Measurements from ENCODE around the gene CA11. TPM values are rescaled to one million over a fixed set of nuclear protein-coding genes. Genes with fewer than 3 reads are reported as not detected.

CA11 gene
- total RNA-seq, 1 donor from 2014 or later, result 9.5 TPM

DNA sequence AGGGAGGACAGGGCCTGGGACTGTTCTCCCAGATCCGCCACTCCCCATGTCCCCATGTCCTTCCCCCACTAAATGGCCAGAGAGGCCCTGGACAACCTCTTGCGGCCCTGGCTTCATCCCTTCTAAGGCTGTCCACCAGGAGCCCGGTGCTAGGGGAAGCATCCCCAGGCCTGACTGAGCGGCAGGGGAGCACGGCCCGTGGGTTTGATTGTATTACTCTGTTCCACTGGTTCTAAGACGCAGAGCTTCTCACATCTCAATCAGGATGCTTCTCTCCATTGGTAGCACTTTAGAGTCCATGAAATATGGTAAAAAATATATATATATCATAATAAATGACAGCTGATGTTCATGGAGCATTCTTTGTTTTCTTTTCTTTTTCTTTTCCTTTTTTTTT, 38.6 kb downstream of the CA11 start:
- TF ChIP-seq, protein P1, sequence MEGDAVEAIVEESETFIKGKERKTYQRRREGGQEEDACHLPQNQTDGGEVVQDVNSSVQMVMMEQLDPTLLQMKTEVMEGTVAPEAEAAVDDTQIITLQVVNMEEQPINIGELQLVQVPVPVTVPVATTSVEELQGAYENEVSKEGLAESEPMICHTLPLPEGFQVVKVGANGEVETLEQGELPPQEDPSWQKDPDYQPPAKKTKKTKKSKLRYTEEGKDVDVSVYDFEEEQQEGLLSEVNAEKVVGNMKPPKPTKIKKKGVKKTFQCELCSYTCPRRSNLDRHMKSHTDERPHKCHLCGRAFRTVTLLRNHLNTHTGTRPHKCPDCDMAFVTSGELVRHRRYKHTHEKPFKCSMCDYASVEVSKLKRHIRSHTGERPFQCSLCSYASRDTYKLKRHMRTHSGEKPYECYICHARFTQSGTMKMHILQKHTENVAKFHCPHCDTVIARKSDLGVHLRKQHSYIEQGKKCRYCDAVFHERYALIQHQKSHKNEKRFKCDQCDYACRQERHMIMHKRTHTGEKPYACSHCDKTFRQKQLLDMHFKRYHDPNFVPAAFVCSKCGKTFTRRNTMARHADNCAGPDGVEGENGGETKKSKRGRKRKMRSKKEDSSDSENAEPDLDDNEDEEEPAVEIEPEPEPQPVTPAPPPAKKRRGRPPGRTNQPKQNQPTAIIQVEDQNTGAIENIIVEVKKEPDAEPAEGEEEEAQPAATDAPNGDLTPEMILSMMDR (IDR thresholded peaks at IDR 0.05), result no peak
- Histone ChIP-seq H3K27me3 (no peaks in the 10 kb centered on the region), H3K27ac (no peak overlapping the region), H3K4me3 (no peak overlapping the region), H3K4me1 (no peaks in the 10 kb centered on the region), H3K9me3 (no peaks in the 10 kb centered on the region), H3K36me3 (no peaks in the 10 kb centered on the region)
- ATAC-seq (no peak), DNase-seq (no peak)
- intact Hi-C loops (cut with DNase I), result no loop called here

DNA sequence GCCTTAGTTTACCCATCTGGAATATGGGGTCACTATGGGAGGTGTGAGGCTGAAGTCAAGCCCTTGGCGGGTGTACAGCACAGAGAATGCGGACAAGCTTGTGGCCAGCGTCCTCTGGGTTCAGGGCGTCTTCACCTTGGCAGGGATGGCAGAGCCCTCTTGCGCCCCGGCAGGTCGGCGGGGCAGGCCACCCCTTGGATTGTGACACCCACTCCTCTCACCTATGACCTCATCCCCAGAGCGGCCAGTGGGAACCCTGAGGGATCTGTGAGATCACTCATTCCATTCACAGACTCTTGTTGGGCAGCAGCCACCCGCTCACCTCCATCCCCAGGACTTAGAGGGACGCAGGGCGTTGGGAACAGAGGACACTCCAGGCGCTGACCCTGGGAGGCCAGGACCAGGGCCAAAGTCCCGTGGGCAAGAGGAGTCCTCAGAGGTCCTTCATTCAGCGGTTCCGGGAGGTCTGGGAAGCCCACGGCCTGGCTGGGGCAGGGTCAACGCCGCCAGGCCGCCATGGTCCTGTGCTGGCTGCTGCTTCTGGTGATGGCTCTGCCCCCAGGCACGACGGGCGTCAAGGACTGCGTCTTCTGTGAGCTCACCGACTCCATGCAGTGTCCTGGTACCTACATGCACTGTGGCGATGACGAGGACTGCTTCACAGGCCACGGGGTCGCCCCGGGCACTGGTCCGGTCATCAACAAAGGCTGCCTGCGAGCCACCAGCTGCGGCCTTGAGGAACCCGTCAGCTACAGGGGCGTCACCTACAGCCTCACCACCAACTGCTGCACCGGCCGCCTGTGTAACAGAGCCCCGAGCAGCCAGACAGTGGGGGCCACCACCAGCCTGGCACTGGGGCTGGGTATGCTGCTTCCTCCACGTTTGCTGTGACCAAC, 39.3 kb downstream of the CA11 start, which contains the start of gene SPACA4:
TSS of gene SPACA4 (plus strand) at position 280 of the 896 bp plus-strand sequence. CDS start at position 517, 237 bp downstream.
- Histone ChIP-seq H3K27me3 (no peaks in the 10 kb centered on the region), H3K9me3 (no peaks in the 10 kb centered on the region), H3K27ac (no peak within 1 kb of the TSS), H3K4me1 (no peaks in the 10 kb centered on the region), H3K36me3 (no peaks in the 10 kb centered on the region), H3K4me3 (no peak within 1 kb of the TSS)
- ATAC-seq (no peak), DNase-seq (no peak)
- intact Hi-C loops (cut with DNase I), result no loop called here
- TF ChIP-seq, protein P1 (IDR thresholded peaks at IDR 0.05), result no peak

DNA sequence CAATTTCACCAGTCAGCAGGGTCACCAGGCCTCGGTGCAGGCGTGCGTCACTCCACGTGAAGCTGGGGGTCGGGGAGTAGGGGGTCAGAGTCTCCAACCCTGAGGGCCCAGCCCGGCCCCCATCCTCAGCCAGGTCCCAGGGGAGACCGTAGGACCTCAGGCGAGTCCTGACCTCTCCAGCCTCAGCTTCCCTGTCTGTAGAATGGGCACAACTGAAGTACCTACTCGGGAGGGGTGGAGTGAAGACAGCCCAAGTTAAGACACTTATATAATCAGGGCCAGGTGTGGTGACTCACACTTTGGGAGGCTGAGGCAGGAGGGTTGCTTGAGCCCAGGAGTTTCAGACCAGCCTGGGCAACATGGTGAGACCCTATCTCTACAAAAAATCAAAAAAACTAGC, 42.1 kb downstream of the CA11 start:
- Histone ChIP-seq H3K27me3 (no peaks in the 10 kb centered on the region), H3K4me3 (no peak overlapping the region), H3K9me3 (no peaks in the 10 kb centered on the region), H3K36me3 (no peaks in the 10 kb centered on the region), H3K4me1 (no peaks in the 10 kb centered on the region), H3K27ac (no peak overlapping the region)
- DNase-seq, result no peak
- intact Hi-C loops (cut with DNase I), result no loop called here
- TF ChIP-seq, protein P1 (IDR thresholded peaks at IDR 0.05), result no peak
- ATAC-seq, result no peak

DNA sequence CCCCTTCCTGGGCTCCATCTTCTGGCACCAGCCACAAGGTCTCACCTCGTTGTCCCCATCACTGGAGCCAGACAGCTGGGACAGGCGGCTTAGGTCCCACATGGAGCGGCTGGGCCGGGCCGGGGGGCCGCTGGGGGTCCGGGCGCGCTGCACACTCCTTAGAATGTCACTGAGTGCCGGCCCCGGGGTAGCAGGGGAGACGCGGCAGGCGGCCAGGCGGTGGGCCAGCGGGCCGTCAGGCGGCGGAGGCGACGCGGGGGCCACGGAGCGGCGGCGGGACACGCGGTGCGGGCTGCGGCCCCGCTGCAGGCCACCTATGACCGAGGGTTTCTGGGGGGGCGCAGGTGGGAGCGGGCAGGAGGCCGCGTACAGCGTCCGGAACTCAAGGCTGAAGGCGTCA, 42.5 kb downstream of the CA11 start:
- Histone ChIP-seq H3K9me3 (no peaks in the 10 kb centered on the region), H3K36me3 (no peaks in the 10 kb centered on the region), H3K4me3 (no peak overlapping the region), H3K4me1 (no peaks in the 10 kb centered on the region), H3K27me3 (no peaks in the 10 kb centered on the region), H3K27ac (no peak overlapping the region)
- TF ChIP-seq, protein P1 (IDR thresholded peaks at IDR 0.05), result no peak
- ATAC-seq (peak; percentile 5), DNase-seq (no peak)
- intact Hi-C loops (cut with DNase I), result no loop called here

DNA sequence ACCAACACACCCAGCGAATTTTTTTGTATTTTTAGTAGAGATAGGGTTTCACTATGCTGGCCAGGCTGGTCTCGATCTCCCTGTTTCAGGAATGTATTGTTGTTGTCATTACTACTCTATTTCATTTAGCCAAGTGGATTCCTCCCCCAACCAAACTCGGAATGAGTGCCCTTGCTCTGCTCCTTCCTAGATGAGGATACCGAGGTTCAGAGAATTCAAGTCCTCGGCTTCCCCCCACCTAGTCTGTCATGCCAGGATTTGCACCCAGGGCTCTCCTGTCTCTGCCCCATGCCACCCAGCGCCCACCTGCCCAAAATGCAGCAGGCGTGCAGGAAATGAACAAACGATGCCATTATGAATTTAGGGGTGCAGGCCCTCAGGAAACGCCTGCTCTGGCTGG, 43.0 kb downstream of the CA11 start:
- intact Hi-C loops (cut with DNase I), result no loop called here
- TF ChIP-seq, protein P1 (IDR thresholded peaks at IDR 0.05), result no peak
- Histone ChIP-seq H3K27me3 (no peaks in the 10 kb centered on the region), H3K36me3 (no peaks in the 10 kb centered on the region), H3K9me3 (no peaks in the 10 kb centered on the region), H3K4me1 (no peaks in the 10 kb centered on the region), H3K4me3 (no peak overlapping the region), H3K27ac (no peak overlapping the region)
- no peak for ATAC-seq
- DNase-seq, result no peak

Measured in upper lobe of right lung (tissue), 1 donor.